Gastroesophageal sphincter (tissue), 3 donors: ENCODE results near the gene MAP6.

ENCODE experiments used
- EP300 ChIP-seq: sonication (generic); formaldehyde crosslinking; IDR thresholded peaks from one replicate; pipeline ENCODE4 v1.6.1; 2017; ENCODE audit warnings: antibody characterized with exemption, mild to moderate bottlenecking
- POLR2A ChIP-seq, 2 donors: fragments of 450-650 bp; IDR thresholded peaks; one replicate each; pipeline ENCODE4 v1.6.1; 2017; ENCODE audit warnings: antibody characterized with exemption in 2 of 2, mild to moderate bottlenecking in 2 of 2, moderate library complexity in 1 of 2
- POLR2AphosphoS5 ChIP-seq: sonication (generic); formaldehyde crosslinking; IDR thresholded peaks from one replicate; pipeline ENCODE4 v1.6.1; 2017; ENCODE audit warnings: antibody characterized with exemption
- TF ChIP-seq, protein P1 (sequence below), 4 experiments: fragments of 200-600 bp in 2 of 4; fragments of 450-650 bp in 2 of 4; sonication (generic) in 1 of 4; IDR thresholded peaks; one replicate each; pipeline ENCODE4 v1.5.1; 2017 to 2019; ENCODE audit warnings: antibody characterized with exemption in 4 of 4, mild to moderate bottlenecking in 2 of 4, moderate library complexity in 2 of 4

DNA sequence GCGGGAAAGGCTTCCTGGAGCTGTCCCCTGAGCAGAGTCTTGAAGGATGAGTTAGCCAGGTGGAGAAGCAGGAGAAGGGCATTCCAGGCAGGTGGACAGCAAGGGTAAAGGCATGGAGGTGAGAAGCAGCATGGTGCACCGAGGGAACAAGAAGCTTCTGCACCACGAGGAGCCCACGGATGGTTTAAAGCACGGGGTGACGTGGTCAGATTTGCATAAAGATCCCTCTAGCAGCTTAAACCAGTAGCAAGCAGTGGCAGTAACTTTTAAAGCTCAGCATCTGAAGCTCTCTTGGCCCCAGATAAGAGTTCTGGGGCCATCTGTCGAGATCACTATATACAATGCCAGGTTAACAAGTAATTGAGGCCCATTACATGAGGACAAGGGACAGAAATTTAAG lies 69.9 kb downstream of the MAP6 start:
- TF ChIP-seq, protein P1, sequence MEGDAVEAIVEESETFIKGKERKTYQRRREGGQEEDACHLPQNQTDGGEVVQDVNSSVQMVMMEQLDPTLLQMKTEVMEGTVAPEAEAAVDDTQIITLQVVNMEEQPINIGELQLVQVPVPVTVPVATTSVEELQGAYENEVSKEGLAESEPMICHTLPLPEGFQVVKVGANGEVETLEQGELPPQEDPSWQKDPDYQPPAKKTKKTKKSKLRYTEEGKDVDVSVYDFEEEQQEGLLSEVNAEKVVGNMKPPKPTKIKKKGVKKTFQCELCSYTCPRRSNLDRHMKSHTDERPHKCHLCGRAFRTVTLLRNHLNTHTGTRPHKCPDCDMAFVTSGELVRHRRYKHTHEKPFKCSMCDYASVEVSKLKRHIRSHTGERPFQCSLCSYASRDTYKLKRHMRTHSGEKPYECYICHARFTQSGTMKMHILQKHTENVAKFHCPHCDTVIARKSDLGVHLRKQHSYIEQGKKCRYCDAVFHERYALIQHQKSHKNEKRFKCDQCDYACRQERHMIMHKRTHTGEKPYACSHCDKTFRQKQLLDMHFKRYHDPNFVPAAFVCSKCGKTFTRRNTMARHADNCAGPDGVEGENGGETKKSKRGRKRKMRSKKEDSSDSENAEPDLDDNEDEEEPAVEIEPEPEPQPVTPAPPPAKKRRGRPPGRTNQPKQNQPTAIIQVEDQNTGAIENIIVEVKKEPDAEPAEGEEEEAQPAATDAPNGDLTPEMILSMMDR (IDR thresholded peaks at IDR 0.05), result no peak
- TF ChIP-seq POLR2A (IDR thresholded peaks at IDR 0.05) (no peak), EP300 (no peak), POLR2AphosphoS5 (no peak)
